ENCODE measurements around the gene SCAP.
A peak's percentile ranks its signal among the peaks of the same experiment; 100 is the strongest.

The SCAP gene

DNA sequence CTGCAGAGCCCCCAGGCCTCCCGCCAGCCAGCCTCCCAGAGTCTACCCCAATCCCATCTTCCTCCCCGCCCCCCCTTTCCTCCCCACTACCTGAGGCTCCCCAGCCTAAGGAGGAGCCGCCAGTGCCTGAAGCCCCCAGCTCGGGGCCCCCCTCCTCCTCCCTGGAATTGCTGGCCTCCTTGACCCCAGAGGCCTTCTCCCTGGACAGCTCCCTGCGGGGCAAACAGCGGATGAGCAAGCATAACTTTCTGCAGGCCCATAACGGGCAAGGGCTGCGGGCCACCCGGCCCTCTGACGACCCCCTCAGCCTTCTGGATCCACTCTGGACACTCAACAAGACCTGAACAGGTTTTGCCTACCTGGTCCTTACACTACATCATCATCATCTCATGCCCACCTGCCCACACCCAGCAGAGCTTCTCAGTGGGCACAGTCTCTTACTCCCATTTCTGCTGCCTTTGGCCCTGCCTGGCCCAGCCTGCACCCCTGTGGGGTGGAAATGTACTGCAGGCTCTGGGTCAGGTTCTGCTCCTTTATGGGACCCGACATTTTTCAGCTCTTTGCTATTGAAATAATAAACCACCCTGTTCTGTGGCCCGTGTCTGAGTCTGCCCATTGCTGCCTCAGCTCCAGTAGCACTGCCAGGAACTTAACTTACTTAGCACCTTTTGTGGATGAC is 62.8 kb downstream of the SCAP start:
- no peak for DNase-seq

DNA sequence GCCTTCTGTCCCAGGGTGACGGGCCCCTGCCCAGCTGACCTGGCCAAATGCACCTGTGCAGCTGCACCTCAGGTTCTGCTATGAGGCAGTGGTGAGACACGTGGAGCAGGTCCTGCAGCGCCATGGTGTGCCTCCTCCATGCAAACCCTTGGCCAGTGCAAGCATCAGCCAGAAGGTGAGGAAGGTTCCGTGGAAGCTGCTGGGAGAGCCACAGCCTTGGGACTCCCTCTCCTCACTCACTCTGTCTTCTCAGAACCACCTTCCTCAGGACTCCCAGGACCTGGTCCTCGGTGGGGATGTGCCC is 63.3 kb downstream of the SCAP start:
- DNase-seq = no peak

DNA sequence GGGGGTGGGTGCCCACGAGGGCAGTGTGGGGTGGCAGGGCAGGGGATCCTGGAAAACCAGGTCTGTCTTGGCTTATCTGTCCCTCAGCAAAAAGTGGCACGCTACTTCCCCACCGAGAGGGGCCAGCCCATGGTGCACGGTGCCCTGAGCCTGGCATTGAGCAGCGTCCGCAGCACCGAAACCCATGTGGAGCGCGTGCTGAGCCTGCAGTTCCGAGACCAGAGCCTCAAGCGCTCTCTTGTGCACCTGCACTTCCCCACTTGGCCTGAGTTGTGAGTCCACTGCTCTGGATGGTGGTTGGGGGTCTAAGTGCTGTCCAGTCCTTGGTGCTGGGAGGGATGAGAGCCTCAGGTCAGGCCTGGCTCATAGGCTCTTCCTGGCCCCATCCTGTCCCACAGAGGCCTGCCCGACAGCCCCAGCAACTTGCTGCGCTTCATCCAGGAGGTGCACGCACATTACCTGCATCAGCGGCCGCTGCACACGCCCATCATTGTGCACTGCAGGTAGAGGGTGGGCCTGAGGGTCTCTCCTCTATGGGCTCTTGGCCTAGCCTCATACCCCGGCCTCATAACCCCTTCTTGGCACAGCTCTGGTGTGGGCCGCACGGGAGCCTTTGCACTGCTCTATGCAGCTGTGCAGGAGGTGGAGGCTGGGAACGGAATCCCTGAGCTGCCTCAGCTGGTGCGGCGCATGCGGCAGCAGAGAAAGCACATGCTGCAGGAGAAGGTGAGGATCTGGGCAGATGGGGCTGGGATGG is 63.9 kb downstream of the SCAP start:
- DNase-seq = no peak

DNA sequence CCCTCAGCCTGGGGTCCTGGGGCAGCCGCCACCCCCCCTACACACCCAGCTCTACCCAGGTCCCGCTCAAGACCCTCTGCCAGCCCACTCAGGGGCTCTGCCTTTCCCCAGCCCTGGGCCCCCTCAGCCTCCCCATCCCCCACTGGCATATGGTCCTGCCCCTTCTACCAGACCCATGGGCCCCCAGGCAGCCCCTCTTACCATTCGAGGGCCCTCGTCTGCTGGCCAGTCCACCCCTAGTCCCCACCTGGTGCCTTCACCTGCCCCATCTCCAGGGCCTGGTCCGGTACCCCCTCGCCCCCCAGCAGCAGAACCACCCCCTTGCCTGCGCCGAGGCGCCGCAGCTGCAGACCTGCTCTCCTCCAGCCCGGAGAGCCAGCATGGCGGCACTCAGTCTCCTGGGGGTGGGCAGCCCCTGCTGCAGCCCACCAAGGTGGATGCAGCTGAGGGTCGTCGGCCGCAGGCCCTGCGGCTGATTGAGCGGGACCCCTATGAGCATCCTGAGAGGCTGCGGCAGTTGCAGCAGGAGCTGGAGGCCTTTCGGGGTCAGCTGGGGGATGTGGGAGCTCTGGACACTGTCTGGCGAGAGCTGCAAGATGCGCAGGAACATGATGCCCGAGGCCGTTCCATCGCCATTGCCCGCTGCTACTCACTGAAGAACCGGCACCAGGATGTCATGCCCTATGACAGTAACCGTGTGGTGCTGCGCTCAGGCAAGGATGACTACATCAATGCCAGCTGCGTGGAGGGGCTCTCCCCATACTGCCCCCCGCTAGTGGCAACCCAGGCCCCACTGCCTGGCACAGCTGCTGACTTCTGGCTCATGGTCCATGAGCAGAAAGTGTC is 64.7 kb downstream of the SCAP start:
- no peak for DNase-seq

DNA sequence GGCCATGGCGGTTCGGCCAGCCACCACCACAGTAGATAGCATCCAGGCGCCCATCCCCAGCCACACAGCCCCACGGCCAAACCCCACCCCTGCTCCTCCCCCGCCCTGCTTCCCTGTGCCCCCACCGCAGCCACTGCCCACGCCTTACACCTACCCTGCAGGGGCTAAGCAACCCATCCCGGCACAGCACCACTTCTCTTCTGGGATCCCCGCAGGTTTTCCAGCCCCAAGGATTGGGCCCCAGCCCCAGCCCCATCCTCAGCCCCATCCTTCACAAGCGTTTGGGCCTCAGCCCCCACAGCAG is 65.4 kb downstream of the SCAP start:
- no peak for DNase-seq

DNA sequence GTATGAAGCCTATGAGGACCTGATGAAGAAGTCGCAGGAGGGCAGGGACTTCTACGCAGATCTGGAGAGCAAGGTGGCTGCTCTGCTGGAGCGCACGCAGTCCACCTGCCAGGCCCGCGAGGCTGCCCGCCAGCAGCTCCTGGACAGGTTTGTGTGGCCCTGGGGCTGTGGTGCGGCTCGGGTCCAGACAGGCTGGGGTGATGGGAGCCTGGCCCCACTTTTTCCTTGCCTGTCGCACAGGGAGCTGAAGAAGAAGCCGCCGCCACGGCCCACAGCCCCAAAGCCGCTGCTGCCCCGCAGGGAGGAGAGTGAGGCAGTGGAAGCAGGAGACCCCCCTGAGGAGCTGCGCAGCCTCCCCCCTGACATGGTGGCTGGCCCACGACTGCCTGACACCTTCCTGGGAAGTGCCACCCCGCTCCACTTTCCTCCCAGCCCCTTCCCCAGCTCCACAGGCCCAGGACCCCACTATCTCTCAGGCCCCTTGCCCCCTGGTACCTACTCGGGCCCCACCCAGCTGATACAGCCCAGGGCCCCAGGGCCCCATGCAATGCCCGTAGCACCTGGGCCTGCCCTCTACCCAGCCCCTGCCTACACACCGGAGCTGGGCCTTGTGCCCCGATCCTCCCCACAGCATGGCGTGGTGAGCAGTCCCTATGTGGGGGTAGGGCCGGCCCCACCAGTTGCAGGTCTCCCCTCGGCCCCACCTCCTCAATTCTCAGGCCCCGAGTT is 65.9 kb downstream of the SCAP start:
- DNase-seq = no peak

DNA sequence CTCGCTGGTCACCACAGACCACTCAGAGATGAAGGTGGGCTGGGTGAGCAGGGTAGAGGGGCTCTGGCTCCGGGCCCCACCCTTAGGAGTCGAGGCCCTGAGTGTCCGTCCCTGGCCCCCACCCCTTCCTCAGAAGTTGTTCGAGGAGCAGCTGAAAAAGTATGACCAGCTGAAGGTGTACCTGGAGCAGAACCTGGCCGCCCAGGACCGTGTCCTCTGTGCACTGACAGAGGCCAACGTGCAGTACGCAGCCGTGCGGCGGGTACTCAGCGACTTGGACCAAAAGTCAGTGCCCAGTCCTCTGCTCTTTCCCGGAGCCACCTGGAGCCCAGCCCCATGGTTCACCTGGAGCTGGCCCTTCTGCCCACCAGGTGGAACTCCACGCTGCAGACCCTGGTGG is 66.5 kb downstream of the SCAP start:
- no peak for DNase-seq

DNA sequence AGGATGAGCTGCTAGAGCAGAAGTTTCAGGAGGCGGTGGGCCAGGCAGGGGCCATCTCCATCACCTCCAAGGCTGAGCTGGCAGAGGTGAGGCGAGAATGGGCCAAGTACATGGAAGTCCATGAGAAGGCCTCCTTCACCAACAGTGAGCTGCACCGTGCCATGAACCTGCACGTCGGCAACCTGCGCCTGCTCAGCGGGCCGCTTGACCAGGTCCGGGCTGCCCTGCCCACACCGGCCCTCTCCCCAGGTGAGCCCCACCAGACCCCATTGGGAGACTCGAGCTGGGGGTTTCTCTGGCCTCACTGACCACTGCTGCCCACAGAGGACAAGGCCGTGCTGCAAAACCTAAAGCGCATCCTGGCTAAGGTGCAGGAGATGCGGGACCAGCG is 66.9 kb downstream of the SCAP start:
- no peak for DNase-seq

DNA sequence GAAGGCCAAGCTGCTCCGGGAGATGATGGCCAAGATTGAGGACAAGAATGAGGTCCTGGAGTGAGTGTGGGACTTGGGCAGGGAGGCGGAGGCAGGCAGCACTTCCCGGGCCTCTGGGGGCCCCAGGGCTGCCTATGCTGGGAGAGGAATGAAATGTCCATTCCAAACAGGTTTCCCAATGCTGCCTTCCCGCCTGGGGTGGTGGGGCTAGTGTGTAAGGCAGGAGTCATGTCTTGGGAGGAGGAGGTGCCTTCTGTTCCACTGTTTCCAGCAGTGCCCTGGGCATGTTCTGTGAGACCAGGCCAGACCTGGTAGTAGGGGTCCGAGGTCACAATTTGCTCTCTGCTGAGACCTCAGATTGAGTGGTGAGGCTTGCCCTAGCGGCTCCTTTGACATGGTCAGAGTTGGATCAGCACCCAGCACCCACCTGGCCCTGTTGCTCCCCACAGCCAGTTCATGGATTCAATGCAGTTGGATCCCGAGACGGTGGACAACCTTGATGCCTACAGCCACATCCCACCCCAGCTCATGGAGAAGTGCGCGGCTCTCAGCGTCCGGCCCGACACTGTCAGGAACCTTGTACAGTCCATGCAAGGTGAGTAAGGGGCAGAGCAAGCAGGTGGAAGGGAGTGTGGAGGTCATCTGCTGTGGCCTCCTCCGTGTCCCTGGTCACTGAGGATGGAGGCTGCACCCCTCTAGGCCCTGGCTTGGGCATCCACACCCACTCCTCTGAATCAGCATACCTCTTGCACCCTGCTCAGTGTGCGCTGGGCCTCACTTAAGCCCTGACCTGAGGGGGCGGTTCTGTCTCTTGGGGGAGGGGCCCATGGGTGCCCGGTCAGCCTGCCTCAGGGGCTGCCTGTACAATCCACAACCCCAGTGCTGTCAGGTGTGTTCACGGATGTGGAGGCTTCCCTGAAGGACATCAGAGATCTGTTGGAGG is 67.6 kb downstream of the SCAP start:
- no peak for DNase-seq

DNA sequence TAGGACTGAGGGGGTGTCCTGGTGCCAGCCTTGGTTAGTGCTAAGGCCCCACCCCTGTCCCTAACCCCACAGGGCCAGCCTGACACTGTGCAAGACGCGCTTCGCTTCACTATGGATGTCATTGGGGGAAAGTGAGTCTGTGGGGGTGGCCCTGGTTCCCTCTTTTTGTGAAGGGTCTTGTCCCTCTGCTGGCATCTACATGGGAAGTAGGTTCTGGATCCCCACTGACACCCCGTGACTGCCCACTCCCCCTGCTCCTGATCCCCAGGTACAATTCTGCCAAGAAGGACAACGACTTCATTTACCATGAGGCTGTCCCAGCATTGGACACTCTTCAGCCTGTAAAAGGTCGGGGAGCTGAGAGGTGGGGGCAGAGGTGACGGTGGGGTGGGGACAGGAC is 68.5 kb downstream of the SCAP start:
- DNase-seq = no peak

DNA sequence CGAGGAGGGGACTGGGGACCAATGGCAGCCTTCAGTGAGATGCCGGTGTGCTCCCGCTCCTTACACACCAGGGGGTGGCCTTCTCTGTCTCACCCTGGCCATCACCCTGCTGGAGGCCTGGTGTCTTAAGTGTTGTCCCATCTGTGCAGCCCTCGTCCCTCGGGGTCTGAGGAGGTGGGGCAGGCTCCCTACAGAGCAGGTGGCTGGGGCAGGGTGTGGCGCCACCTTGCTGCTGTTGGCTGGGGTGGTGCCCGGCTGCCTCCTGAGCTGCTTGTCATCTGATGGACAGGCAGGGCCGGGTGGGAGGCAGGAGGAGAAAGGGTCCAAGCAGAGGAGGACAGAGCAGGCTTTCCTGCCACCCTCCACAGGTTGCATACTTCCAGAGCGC is 69.0 kb downstream of the SCAP start:
- no peak for DNase-seq

DNA sequence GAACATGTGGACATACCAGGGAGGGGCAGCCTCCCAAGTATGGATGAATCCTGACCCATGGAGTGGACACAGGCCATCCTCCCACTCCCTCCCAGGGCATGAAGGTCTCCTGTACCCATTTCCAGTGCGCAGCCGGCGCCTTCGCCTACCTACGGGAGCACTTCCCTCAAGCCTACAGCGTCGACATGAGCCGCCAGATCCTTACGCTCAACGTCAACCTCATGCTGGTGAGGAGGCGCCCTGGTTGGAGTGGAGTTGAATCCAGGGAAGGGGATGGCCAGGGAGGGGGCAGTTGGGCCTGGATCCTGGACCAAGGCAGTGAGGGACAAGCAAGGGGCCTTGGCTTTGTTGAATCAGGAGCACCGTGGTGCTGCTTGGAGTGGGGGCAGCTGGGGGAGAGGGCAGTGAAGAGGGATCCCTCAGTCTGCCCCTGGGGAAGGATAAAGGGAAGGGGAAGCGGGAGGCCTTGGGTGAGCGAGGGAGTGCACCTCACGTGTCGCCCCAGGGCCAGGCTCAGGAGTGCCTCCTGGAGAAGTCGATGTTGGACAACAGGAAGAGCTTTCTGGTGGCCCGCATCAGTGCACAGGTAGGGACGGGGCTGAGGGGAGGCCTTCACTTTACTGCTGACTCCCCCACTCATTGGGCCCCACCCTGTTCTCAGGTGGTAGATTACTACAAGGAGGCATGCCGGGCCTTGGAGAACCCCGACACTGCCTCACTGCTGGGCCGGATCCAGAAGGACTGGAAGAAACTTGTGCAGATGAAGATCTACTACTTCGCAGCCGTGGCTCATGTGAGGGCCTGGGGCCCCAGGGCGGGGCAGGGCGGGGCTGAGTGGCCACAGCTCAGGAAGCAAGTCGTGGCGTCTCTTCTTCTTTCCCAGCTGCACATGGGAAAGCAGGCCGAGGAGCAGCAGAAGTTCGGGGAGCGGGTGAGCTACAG is 69.7 kb downstream of the SCAP start:
- DNase-seq = no peak

DNA sequence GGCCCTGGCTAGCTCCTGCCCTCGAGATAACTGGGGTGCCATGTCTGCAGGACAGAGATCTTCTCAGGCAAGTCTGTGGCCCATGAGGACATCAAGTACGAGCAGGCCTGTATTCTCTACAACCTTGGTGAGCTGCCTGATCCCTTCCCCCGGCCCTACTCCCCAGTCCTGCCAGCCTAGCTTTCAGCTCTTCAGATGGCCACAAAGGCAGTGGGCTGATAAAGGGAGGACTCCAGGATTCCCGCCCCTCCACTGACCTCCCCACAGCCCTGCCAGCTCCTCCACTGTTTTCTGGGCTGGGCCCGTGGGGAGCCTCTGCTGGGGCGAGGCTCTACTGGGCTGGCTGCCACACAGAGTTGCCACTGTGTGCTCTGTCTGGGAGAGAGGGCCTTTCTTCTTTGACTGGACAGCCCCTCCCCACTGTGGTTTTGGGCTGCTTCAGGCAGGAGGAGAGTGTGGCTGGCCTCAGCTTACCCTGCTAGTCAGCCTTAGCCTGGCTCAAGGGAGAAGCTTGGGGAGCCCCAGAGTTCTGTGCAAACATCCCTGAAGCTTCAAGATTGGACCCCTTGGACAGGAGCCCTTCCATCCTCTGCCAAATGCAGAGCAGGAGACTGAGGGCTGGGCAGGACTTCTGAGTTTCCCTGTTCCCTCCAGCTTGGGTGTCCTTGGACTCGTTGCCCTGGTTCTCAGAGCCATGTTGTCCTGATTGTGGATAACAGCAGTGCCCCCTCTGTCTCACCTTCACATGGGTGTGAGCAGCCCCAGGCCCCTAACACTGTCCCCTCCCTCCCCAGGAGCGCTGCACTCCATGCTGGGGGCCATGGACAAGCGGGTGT is 70.6 kb downstream of the SCAP start:
- peak; percentile 77 for DNase-seq

DNA sequence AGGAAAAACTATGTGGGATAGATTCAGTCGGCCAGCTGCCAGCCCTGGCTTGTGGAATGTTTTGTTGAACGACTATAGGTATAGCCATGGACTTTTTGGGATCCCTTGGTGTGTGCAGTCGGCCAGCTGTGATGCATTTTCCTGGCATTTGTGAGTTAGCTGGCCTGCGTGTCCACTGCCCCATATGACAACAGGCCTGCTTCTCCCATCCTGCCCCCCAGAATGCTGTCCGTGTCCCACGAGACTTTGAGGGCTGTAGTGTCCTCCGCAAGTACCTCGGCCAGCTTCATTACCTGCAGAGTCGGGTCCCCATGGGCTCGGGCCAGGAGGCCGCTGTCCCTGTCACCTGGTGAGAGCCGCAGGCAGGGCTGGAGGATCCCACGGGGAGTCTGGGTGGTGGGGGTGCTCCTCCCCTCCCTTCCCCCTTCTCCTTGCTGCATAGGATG is 71.3 kb downstream of the SCAP start:
- DNase-seq = no peak

DNA sequence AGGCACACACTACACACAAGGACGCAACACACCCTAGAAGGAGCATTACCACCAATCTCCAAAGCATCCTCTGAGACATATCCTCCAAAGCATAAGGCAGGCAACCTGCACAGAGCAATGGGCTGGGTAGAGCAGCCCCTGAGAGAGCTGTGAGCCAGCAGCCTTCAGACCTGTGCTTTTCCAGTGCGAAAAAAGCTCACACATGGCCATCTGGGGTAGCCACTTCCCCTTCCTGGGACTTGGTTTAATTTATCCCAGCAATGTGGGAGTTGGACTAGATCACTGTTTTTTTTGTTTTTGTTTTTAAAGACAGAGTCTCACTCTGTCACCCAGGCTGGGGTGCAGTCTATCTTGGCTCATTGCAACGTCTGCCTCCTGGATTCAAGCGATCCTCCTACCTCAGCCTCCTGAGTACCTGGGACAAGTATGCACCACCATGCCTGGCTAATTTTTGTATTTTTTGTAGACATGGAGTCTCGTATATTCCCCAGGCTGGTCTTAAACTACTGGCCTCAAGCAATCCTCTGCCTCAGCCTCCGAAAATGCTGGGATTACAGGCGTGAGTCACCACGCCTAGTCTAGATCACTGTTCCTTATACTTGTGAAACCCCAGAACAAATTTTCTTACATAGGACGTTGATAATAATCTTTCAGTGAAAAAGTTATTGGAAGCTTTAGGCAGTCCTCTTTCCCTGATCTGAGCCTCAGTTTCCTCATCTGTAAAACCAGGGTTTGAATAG is 76.0 kb downstream of the SCAP start:
- DNase-seq = no peak

DNA sequence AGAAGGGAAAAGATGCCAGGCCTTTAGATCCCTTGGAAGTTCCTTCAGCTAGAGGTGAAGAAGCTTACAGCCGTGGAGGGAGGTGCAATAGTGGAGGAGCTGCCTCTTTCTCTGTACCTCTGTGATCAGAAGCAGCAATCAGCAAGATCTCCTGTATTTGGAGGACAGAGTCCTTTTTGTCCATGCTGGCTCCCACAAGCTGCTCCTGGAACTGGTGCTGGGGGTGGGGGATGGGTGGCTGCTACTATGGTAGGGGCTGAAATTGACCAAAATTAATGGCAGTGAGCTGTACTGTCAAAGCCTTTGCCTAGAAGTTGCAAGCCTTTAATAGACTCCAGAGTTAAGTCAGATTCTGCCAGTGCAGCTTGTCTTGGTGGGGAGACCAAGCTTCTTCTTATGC is 76.7 kb downstream of the SCAP start:
- DNase-seq = no peak

DNA sequence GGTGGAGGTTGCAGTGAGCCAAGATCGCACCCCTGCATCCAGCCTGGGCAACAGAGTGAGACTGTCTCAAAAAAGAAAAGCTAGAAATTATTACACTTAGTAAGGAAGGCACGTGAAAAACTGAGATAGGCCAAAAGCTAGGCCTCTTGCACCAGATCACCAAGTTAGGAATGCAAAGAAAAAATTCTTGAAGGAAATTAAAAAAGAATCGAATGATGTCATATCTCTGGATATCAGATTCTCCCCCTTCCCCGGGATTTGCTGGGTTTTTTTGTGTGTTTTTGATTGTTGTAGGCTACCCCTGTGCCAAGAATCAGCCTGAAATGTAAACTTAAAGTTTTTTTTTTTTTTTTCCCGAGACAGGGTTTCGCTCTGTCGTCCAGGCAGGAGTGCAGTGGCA is 77.5 kb downstream of the SCAP start:
- no peak for DNase-seq

DNA sequence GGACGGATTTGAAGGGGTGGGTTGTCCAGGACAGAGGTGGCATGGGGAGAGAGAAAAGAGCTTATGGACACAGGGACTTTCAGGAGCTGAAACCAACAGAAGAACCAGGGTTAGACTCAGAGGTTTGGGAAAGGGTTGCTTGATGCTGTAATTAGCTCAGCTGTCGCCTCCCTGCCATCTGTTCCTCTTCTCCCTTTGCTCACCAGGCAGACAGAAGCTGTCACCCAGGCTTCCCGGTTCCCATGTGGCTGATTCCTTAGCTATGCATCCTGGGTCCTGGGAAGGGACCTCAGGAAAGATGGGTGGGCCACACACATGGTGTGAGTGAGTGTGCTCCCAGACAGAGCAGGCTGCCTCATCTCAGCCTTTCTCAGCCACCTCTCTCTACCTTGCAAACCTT is 80.9 kb downstream of the SCAP start:
- no peak for DNase-seq

DNA sequence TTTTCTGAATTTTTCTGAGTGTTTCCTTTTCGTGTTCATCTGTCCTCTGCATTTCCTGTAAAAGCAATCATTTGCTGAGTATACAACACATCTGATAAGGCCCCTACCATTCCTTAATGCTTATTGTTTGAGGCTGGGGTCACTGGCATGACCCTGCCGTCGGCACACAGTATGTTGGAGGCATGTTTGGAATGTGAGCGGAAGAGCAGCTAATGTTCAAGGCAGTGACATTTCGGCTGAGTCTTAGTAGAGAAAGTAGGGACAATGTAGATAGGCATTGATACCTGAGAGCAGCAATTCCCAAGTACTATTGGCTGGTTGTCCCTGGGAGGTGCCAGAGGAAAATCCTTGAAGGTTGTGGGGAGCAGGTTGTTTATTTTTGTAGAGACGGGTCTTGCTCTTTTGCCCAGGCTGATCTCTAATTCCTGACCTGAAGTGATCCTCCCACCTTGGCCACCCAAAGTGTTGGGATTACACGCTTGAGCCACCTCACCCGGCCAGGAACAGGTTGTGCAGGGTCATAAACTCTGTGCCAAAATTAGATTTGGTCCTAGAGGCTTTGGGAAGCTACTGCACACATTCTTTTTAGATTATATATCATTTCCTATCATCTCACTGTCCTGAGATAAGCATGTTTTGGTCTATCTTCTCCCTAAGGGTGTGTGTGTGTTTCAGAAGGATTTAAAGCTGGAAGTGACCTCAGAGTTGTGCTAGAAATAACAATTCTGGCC is 81.4 kb downstream of the SCAP start:
- no peak for DNase-seq
